AG04449 (cell line): ENCODE measurements around the gene NHERF2.

Experiments
- CTCF ChIA-PET: fragments of 350-600 bp; formaldehyde crosslinking; extraction: SDS; loops from one replicate; lab custom pipeline; 2021; ENCODE audit warnings: antibody characterized with exemption; lab: Yijun Ruan, JAX
- POLR2A ChIA-PET: fragments of 400-600, 350-600 bp; formaldehyde crosslinking; extraction: SDS; loops from one replicate; lab custom pipeline; 2020; ENCODE audit warnings: antibody characterized with exemption, inconsistent platforms; lab: Yijun Ruan, JAX
- DNase-seq: peaks from one replicate; pipeline ENCODE4 v3.0.0-alpha.2; 2010; ENCODE audit warnings: low read depth, low spot score
- H3K4me3 ChIP-seq: 2 replicates; pipeline ENCODE4 v1.5.1; 2011; ENCODE audit warnings: low read depth, mild to moderate bottlenecking, control low read depth, low read length
- CTCF ChIP-seq: IDR thresholded peaks from one replicate; pipeline ENCODE4 v1.5.1; 2011; ENCODE audit warnings: mild to moderate bottlenecking, moderate library complexity, low read length, control low read depth, inconsistent platforms; ENCODE audit not compliant: insufficient read depth; ENCODE audit errors: missing control alignments

Gene NHERF2

GRCh38 chr16:1999866-2000514 lies 26.7 kb upstream of the NHERF2 start:
- ChIA-PET CTCF (interaction anchor here (6.5 to 10.6 kb wide), 2 partner anchors 12 to 140 kb away, joined by 163 to 176 read pairs; partner anchors contain the start of genes GFER, NOXO1, PKD1 and SYNGR3), POLR2A (no interaction called here)
- DNase-seq = no peak
- H3K4me3 ChIP-seq = no peak overlapping the region
- no peak for TF ChIP-seq CTCF

GRCh38 chr16:2001035-2001434 lies 25.7 kb upstream of the NHERF2 start:
- H3K4me3 ChIP-seq = no peak overlapping the region
- ChIA-PET CTCF (interaction anchor here (4.8 to 10.6 kb wide), 3 partner anchors 12 to 139 kb away, joined by 38 to 176 read pairs (median 163); partner anchors contain the start of genes GFER, NOXO1, PKD1 and SYNGR3), POLR2A (interaction anchor here (1.2 kb wide), 1 partner anchor 154 kb away, joined by 3 read pairs; the partner anchor contains the start of gene TRAF7)
- TF ChIP-seq CTCF = no peak
- DNase-seq = no peak

DNA sequence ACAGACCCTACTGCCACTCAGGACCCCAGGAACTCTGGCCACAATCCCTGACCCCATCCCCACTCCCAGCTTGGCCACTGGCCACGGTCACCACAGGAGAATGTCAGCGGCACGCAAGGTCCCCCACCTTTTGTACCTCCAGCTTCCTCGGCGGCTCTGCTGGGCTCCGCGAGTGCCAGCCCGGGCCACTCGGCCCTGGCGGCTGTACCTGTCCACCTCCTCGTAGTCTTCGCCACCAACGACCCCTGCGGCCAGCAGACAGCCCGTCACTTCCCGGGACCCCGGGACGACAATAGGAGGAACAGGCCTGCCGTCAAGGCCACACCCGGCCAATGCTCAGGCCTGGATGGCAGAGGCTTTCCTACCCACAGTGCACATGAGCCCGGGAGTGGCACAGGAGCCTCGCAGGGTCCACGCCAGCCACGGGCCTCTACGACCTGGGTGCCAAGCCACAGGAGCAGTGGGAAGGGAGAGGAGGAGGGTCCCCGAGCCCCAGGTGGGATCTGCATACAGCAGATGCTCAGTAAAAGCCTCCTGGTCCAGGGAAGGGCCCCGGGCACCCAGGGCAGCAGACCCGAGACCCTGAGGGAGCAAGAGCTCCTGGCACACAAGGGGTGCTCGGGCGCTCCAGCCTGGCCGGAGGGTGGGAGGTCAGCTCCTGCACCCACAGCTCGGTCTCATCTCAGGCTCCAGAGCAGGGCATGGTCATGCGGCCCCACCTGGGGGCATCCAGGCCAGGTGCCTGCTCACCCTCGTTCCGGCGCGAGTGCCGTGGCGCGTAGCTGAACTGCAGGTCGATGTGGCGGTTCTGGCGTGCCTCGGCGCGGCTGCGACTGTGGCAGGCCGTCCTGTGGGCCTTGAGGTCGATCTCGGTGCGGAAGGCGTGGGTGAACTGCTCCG lies 25.0 kb upstream of the NHERF2 start:
- no peak overlapping the region for H3K4me3 ChIP-seq
- TF ChIP-seq CTCF = no peak
- POLR2A ChIA-PET = interaction anchor here (1.2 kb wide), 1 partner anchor 154 kb away, joined by 3 read pairs; the partner anchor contains the start of gene TRAF7
- CTCF ChIA-PET = interaction anchor here (3.7 to 10.6 kb wide), 4 partner anchors 11 to 151 kb away, joined by 38 to 176 read pairs (median 100); partner anchors contain the start of genes GFER, NOXO1, PKD1 and SYNGR3
- no peak for DNase-seq

- no peak for TF ChIP-seq CTCF
- ChIA-PET CTCF (interaction anchor here (0.6 to 10.6 kb wide), 19 partner anchors 10 to 248 kb away, joined by 3 to 176 read pairs (median 4); partner anchors contain the start of genes ECI1, GFER, NOXO1 and NTHL1), POLR2A (no interaction called here)
- no peak for DNase-seq
- H3K4me3 ChIP-seq = no peak overlapping the region
These were observed 24.1 kb upstream of the NHERF2 start for GRCh38 chr16:2002406-2003230.

- CTCF ChIA-PET = interaction anchor here (0.6 to 10.6 kb wide), 22 partner anchors 10 to 248 kb away, joined by 3 to 176 read pairs (median 4); partner anchors contain the start of genes ECI1, GFER, NOXO1 and NTHL1
- no peak for TF ChIP-seq CTCF
These were observed 23.4 kb upstream of the NHERF2 start for GRCh38 chr16:2003231-2003826.

More at GRCh38 chr16:2003231-2003826, 23.4 kb upstream of the NHERF2 start:
- no peak overlapping the region for H3K4me3 ChIP-seq
- no peak for DNase-seq
- POLR2A ChIA-PET = interaction anchor here (0.6 to 2.2 kb wide), 3 partner anchors 39 to 152 kb away, joined by 3 to 6 read pairs (median 3); partner anchors contain the start of genes RPS2 and TRAF7
